H9 (cell line): ENCODE data around the gene USP9X. TPM values are rescaled to one million over a fixed set of nuclear protein-coding genes. Genes with fewer than 3 reads are reported as not detected.

ENCODE experiments used
- DNase-seq: peaks from one replicate; pipeline ENCODE4 v3.0.0-alpha.2; 2017
- H2AFZ ChIP-seq: one replicate; pipeline ENCODE4 v1.6.1; 2013; ENCODE audit warnings: mild to moderate bottlenecking, low read length, control low read depth, moderate library complexity
- H2AK5ac ChIP-seq: 2 replicates; pipeline ENCODE4 v1.6.1; 2013; ENCODE audit warnings: low read length, control low read depth, mixed read lengths; ENCODE audit not compliant: insufficient read length
- H2BK120ac ChIP-seq: one replicate; pipeline ENCODE4 v1.6.1; 2013; ENCODE audit warnings: low read depth, mild to moderate bottlenecking, low read length, control low read depth, inconsistent platforms; ENCODE audit not compliant: poor library complexity, severe bottlenecking
- H2BK12ac ChIP-seq: 2 replicates; pipeline ENCODE4 v1.6.1; 2013; ENCODE audit warnings: low read length, control low read depth, mixed read lengths, low read depth; ENCODE audit not compliant: insufficient read length
- H2BK15ac ChIP-seq: 2 replicates; pipeline ENCODE4 v1.6.1; 2013; ENCODE audit warnings: low read depth, low read length, control low read depth
- H2BK20ac ChIP-seq: one replicate; pipeline ENCODE4 v1.6.1; 2013; ENCODE audit warnings: low read depth, mild to moderate bottlenecking, low read length, control low read depth, inconsistent platforms; ENCODE audit not compliant: poor library complexity, severe bottlenecking
- H2BK5ac ChIP-seq: 2 replicates; pipeline ENCODE4 v1.6.1; 2013; ENCODE audit warnings: low read length, control low read depth, mixed read lengths; ENCODE audit not compliant: insufficient read length
- H3K14ac ChIP-seq: 2 replicates; pipeline ENCODE4 v1.6.1; 2013; ENCODE audit warnings: low read length, control low read depth; ENCODE audit not compliant: insufficient read depth
- H3K18ac ChIP-seq: 2 replicates; pipeline ENCODE4 v1.6.1; 2013; ENCODE audit warnings: low read depth, mild to moderate bottlenecking, mixed read lengths, low read length, control low read depth; ENCODE audit not compliant: insufficient read length
- H3K23ac ChIP-seq: 2 replicates; pipeline ENCODE4 v1.6.1; 2013; ENCODE audit warnings: low read length, control low read depth, mixed read lengths, low read depth; ENCODE audit not compliant: insufficient read length
- H3K23me2 ChIP-seq: 2 replicates; pipeline ENCODE4 v1.6.1; 2013; ENCODE audit warnings: low read depth, mild to moderate bottlenecking, mixed read lengths, low read length, control low read depth; ENCODE audit not compliant: insufficient read length, poor library complexity, severe bottlenecking
- H3K27ac ChIP-seq: 2 replicates; pipeline ENCODE4 v1.5.1; 2013; ENCODE audit warnings: low read length, control low read depth, mixed read lengths, low read depth; ENCODE audit not compliant: insufficient read length
- H3K27me3 ChIP-seq: 2 replicates; pipeline ENCODE4 v1.6.1; 2013; ENCODE audit warnings: low read length, control low read depth, inconsistent platforms; ENCODE audit not compliant: insufficient read depth
- H3K4ac ChIP-seq: 2 replicates; pipeline ENCODE4 v1.6.1; 2013; ENCODE audit warnings: low read depth, mild to moderate bottlenecking, control low read depth, inconsistent platforms, low read length, moderate library complexity
- H3K4me1 ChIP-seq: 2 replicates; pipeline ENCODE4 v1.6.1; 2013; ENCODE audit warnings: low read length, control low read depth, inconsistent platforms; ENCODE audit not compliant: insufficient read depth
- H3K4me2 ChIP-seq: 2 replicates; pipeline ENCODE4 v1.6.1; 2013; ENCODE audit warnings: low read length, control low read depth, mixed read lengths; ENCODE audit not compliant: insufficient read length, insufficient read depth
- H3K56ac ChIP-seq: 2 replicates; pipeline ENCODE4 v1.6.1; 2013; ENCODE audit warnings: low read depth, mild to moderate bottlenecking, mixed read lengths, low read length, control low read depth; ENCODE audit not compliant: insufficient read length
- H3K79me1 ChIP-seq: 2 replicates; pipeline ENCODE4 v1.6.1; 2013; ENCODE audit warnings: low read depth, mild to moderate bottlenecking, moderate library complexity, low read length, control low read depth, inconsistent platforms; ENCODE audit not compliant: insufficient read depth, poor library complexity, severe bottlenecking
- H3K79me2 ChIP-seq: 2 replicates; pipeline ENCODE4 v1.6.1; 2013; ENCODE audit warnings: low read length, control low read depth, inconsistent platforms; ENCODE audit not compliant: insufficient read depth
- H3K9ac ChIP-seq: 2 replicates; pipeline ENCODE4 v1.6.1; 2013; ENCODE audit warnings: low read length, control low read depth, mixed read lengths; ENCODE audit not compliant: insufficient read length; ENCODE audit errors: extremely low read depth
- H3K9me3 ChIP-seq: one replicate; pipeline ENCODE4 v1.6.1; 2013; ENCODE audit warnings: low read depth, low read length, inconsistent platforms; ENCODE audit not compliant: control insufficient read depth
- H3T11ph ChIP-seq: one replicate; pipeline ENCODE4 v1.6.1; 2013; ENCODE audit warnings: mild to moderate bottlenecking, low read length, control low read depth, inconsistent platforms
- H4K20me1 ChIP-seq: one replicate; pipeline ENCODE4 v1.6.1; 2013; ENCODE audit not compliant: control insufficient read depth, insufficient read length, insufficient read depth
- H4K5ac ChIP-seq: 2 replicates; pipeline ENCODE4 v1.6.1; 2013; ENCODE audit warnings: low read depth, mild to moderate bottlenecking, mixed read lengths, low read length, control low read depth; ENCODE audit not compliant: insufficient read length
- H4K8ac ChIP-seq: replicated peaks from 2 replicates; pipeline ENCODE4 v1.6.1; 2013; ENCODE audit warnings: low read length, control low read depth, mixed read lengths, low read depth; ENCODE audit not compliant: insufficient read length
- H4K91ac ChIP-seq: 2 replicates; pipeline ENCODE4 v1.6.1; 2013; ENCODE audit warnings: low read depth, mild to moderate bottlenecking, moderate library complexity, mixed read lengths, low read length, control low read depth; ENCODE audit not compliant: insufficient read length
- H3K27ac Mint-ChIP-seq, 3 experiments: 2 replicates in 2 of 3; 3 replicates in 1 of 3; pipeline ENCODE4 v1.8.0; 2020 to 2021; ENCODE audit warnings: mixed read lengths in 3 of 3, mild to moderate bottlenecking in 1 of 3, moderate library complexity in 1 of 3
- H3K27me3 Mint-ChIP-seq: 2 replicates; pipeline ENCODE4 v1.8.0; 2021; ENCODE audit warnings: low read depth, mild to moderate bottlenecking, moderate library complexity, mixed read lengths
- H3K36me3 Mint-ChIP-seq, 3 experiments: 2 replicates in 2 of 3; 3 replicates in 1 of 3; pipeline ENCODE4 v1.8.0; 2020 to 2021; ENCODE audit warnings: low read depth in 3 of 3, mixed read lengths in 3 of 3; ENCODE audit not compliant: insufficient read depth in 1 of 3
- H3K4me1 Mint-ChIP-seq, 2 experiments: 2 replicates each; pipeline ENCODE4 v1.8.0; 2020; ENCODE audit warnings: mixed read lengths in 2 of 2
- H3K4me3 Mint-ChIP-seq, 2 experiments: 2 replicates in 1 of 2; 3 replicates in 1 of 2; pipeline ENCODE4 v1.8.0; 2020 to 2021; ENCODE audit warnings: mild to moderate bottlenecking in 2 of 2, mixed read lengths in 2 of 2, moderate library complexity in 1 of 2
- H3K9me3 Mint-ChIP-seq, 2 experiments: 2 replicates in 1 of 2; 3 replicates in 1 of 2; pipeline ENCODE4 v1.8.0; 2020; ENCODE audit warnings: mild to moderate bottlenecking in 2 of 2, mixed read lengths in 2 of 2, moderate library complexity in 1 of 2
- WGBS: extraction: QIAGEN DNeasy Blood & Tissue Kit; methylation state at CpG from one replicate; pipeline ENCODE4 v1.1.7; 2013; ENCODE audit warnings: missing lambda C conversion rate, low lambda C conversion rate, mixed read lengths; ENCODE audit not compliant: insufficient read length; ENCODE audit errors: extremely low coverage; 5-methylcytosine and 5-hydroxymethylcytosine counted together
- total RNA-seq: library from RNA; stranded (reverse); gene quantifications from 2 replicates; pipeline ENCODE4 v1.2.1, GENCODE V29; 2021
- TF ChIP-seq, protein P1 (sequence below): fragments of 200-600 bp; sonication (generic); conservative IDR thresholded peaks from 3 replicates; pipeline ENCODE4 v1.8.0; 2021; ENCODE audit warnings: antibody characterized with exemption, mild to moderate bottlenecking

USP9X gene
- total RNA-seq, 1 experiment from 2014 or later: 284 TPM

DNA sequence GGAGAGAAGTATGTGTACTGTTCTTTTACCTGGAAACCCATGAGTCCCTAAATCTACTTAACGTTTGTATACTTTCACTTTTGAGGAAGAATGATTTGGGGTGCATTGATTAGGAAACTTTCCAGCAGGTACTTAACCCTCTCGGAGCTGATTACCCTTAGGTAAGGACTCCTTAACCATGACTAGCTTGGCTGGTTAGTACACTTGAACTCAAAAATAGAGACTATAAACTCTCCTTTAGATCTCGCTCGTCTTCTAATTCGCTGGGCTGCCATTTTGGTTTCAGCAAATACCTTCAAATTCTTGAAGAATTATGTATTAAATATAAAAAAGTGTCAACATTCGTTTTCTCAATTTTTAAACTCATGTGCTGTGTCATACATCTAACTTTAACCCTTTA lies 2.0 kb downstream of the USP9X start:
- H3K18ac ChIP-seq: no peak overlapping the region
- no peak for DNase-seq
- Mint-ChIP-seq H3K9me3 (peaks cover 46 to 62% of the 10 kb centered on the region in 2 experiments), H3K36me3 (peaks cover 20 to 58% (median 49%) of the 10 kb centered on the region in 3 experiments), H3K27ac (peak overlapping the region; percentile 26 to 90 (median 89); a peak in 5 of 7 replicates), H3K4me3 (peak overlapping the region; percentile 86 to 87), H3K4me1 (peaks cover 13 to 20% of the 10 kb centered on the region in 2 experiments), H3K27me3 (no peaks in the 10 kb centered on the region)
- H4K5ac ChIP-seq: no peak overlapping the region
- H3K23ac ChIP-seq: no peak overlapping the region
- peak overlapping the region; percentile 90 for H3K4me2 ChIP-seq
- H3K23me2 ChIP-seq: peaks cover 4% of the 10 kb centered on the region
- H2BK15ac ChIP-seq: no peak overlapping the region
- H3K9ac ChIP-seq: peak overlapping the region; percentile 94
- no peaks in the 10 kb centered on the region for H3K9me3 ChIP-seq
- no peaks in the 10 kb centered on the region for H4K20me1 ChIP-seq
- H2AFZ ChIP-seq: no peak overlapping the region
- H3K27me3 ChIP-seq: no peaks in the 10 kb centered on the region
- no peak overlapping the region for H2BK20ac ChIP-seq
- no peak overlapping the region for H3K14ac ChIP-seq
- no peak overlapping the region for H3T11ph ChIP-seq
- H2AK5ac ChIP-seq: no peak overlapping the region
- no peak overlapping the region for H2BK120ac ChIP-seq
- peaks cover 65% of the 10 kb centered on the region for H3K79me2 ChIP-seq
- H2BK5ac ChIP-seq: no peak overlapping the region
- H3K56ac ChIP-seq: no peak overlapping the region
- H4K91ac ChIP-seq: no peak overlapping the region
- TF ChIP-seq, protein P1, sequence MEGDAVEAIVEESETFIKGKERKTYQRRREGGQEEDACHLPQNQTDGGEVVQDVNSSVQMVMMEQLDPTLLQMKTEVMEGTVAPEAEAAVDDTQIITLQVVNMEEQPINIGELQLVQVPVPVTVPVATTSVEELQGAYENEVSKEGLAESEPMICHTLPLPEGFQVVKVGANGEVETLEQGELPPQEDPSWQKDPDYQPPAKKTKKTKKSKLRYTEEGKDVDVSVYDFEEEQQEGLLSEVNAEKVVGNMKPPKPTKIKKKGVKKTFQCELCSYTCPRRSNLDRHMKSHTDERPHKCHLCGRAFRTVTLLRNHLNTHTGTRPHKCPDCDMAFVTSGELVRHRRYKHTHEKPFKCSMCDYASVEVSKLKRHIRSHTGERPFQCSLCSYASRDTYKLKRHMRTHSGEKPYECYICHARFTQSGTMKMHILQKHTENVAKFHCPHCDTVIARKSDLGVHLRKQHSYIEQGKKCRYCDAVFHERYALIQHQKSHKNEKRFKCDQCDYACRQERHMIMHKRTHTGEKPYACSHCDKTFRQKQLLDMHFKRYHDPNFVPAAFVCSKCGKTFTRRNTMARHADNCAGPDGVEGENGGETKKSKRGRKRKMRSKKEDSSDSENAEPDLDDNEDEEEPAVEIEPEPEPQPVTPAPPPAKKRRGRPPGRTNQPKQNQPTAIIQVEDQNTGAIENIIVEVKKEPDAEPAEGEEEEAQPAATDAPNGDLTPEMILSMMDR: no peak
- no peak overlapping the region for H2BK12ac ChIP-seq
- H3K4me1 ChIP-seq: peaks cover 2% of the 10 kb centered on the region; the same call in 1 of the 2 replicates
- H3K27ac ChIP-seq: no peak overlapping the region
- WGBS: no CpG with 5 or more reads among the region's 6 CpGs
- H3K79me1 ChIP-seq: no peaks in the 10 kb centered on the region
- H3K4ac ChIP-seq: no peak overlapping the region
- no peak overlapping the region for H4K8ac ChIP-seq
